Measurements from ENCODE around the gene TP53RK. TPM values are rescaled to one million over a fixed set of nuclear protein-coding genes. Genes with fewer than 3 reads are reported as not detected.

The TP53RK gene
- total and polyA plus RNA-seq, 2 experiments from 2014 or later = 24.2 to 26.0 TPM

DNA sequence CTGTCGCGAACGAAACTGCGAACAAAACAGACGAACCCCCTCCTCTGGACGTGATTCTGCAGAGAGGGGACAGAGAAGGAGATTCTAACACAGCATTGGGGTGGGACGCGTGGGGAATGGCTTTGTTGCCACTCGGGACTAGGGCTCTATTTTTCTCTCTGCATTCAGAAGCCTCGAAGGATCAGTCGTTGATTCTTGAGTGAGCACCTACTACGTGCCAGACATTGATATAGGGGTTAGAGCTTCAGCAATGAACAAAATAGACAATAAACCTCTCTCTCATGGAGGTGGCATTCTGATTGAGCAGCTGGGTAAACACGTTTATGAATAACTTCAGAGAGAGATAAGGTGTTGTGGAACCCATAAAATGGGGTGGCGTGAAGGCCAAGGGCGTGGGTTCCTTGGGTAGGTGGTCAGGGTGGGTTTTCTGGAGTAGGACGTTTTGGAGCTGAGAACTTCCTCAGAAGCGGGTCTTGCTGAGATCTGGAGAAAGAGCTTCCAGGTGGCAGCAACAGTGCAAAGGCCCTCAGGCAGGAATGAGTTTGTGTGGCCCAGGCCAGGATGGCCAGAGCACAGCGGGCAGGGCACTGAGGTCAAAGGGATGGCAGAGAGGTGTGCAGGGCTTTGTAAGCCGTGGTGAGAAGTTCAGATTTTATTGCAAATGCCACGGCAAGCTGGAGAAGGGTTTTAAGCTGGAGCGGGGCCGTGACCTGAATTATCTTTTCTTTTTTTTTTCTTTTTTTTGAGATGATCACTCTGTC is 21.1 kb upstream of the TP53RK start (continued):
- TF ChIP-seq, protein P1, sequence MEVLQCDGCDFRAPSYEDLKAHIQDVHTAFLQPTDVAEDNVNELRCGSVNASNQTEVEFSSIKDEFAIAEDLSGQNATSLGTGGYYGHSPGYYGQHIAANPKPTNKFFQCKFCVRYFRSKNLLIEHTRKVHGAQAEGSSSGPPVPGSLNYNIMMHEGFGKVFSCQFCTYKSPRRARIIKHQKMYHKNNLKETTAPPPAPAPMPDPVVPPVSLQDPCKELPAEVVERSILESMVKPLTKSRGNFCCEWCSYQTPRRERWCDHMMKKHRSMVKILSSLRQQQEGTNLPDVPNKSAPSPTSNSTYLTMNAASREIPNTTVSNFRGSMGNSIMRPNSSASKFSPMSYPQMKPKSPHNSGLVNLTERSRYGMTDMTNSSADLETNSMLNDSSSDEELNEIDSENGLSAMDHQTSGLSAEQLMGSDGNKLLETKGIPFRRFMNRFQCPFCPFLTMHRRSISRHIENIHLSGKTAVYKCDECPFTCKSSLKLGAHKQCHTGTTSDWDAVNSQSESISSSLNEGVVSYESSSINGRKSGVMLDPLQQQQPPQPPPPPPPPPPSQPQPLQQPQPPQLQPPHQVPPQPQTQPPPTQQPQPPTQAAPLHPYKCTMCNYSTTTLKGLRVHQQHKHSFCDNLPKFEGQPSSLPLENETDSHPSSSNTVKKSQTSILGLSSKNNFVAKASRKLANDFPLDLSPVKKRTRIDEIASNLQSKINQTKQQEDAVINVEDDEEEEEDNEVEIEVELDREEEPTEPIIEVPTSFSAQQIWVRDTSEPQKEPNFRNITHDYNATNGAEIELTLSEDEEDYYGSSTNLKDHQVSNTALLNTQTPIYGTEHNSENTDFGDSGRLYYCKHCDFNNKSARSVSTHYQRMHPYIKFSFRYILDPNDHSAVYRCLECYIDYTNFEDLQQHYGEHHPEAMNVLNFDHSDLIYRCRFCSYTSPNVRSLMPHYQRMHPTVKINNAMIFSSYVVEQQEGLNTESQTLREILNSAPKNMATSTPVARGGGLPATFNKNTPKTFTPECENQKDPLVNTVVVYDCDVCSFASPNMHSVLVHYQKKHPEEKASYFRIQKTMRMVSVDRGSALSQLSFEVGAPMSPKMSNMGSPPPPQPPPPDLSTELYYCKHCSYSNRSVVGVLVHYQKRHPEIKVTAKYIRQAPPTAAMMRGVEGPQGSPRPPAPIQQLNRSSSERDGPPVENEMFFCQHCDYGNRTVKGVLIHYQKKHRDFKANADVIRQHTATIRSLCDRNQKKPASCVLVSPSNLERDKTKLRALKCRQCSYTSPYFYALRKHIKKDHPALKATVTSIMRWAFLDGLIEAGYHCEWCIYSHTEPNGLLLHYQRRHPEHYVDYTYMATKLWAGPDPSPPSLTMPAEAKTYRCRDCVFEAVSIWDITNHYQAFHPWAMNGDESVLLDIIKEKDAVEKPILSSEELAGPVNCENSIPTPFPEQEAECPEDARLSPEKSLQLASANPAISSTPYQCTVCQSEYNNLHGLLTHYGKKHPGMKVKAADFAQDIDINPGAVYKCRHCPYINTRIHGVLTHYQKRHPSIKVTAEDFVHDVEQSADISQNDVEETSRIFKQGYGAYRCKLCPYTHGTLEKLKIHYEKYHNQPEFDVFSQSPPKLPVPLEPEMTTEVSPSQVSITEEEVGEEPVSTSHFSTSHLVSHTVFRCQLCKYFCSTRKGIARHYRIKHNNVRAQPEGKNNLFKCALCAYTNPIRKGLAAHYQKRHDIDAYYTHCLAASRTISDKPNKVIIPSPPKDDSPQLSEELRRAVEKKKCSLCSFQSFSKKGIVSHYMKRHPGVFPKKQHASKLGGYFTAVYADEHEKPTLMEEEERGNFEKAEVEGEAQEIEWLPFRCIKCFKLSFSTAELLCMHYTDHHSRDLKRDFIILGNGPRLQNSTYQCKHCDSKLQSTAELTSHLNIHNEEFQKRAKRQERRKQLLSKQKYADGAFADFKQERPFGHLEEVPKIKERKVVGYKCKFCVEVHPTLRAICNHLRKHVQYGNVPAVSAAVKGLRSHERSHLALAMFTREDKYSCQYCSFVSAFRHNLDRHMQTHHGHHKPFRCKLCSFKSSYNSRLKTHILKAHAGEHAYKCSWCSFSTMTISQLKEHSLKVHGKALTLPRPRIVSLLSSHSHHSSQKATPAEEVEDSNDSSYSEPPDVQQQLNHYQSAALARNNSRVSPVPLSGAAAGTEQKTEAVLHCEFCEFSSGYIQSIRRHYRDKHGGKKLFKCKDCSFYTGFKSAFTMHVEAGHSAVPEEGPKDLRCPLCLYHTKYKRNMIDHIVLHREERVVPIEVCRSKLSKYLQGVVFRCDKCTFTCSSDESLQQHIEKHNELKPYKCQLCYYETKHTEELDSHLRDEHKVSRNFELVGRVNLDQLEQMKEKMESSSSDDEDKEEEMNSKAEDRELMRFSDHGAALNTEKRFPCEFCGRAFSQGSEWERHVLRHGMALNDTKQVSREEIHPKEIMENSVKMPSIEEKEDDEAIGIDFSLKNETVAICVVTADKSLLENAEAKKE (CRISPR knock-in tag; IDR thresholded peaks at IDR 0.05) = no peak
- TF ChIP-seq STAT1 (IDR thresholded peaks at IDR 0.05; ENCODE audit: unreplicated experiment) (no peak), EZH2phosphoT487 (IDR thresholded peaks at IDR 0.05; ENCODE audit: unreplicated experiment) (no peak), ZNF331 (CRISPR knock-in tag; IDR thresholded peaks at IDR 0.05; ENCODE audit: low read depth) (no peak), JUNB (IDR thresholded peaks at IDR 0.05; ENCODE audit: unreplicated experiment) (no peak), NANOG (IDR thresholded peaks at IDR 0.05; ENCODE audit: borderline replicate concordance) (no peak)
- TF ChIP-seq, protein P2, sequence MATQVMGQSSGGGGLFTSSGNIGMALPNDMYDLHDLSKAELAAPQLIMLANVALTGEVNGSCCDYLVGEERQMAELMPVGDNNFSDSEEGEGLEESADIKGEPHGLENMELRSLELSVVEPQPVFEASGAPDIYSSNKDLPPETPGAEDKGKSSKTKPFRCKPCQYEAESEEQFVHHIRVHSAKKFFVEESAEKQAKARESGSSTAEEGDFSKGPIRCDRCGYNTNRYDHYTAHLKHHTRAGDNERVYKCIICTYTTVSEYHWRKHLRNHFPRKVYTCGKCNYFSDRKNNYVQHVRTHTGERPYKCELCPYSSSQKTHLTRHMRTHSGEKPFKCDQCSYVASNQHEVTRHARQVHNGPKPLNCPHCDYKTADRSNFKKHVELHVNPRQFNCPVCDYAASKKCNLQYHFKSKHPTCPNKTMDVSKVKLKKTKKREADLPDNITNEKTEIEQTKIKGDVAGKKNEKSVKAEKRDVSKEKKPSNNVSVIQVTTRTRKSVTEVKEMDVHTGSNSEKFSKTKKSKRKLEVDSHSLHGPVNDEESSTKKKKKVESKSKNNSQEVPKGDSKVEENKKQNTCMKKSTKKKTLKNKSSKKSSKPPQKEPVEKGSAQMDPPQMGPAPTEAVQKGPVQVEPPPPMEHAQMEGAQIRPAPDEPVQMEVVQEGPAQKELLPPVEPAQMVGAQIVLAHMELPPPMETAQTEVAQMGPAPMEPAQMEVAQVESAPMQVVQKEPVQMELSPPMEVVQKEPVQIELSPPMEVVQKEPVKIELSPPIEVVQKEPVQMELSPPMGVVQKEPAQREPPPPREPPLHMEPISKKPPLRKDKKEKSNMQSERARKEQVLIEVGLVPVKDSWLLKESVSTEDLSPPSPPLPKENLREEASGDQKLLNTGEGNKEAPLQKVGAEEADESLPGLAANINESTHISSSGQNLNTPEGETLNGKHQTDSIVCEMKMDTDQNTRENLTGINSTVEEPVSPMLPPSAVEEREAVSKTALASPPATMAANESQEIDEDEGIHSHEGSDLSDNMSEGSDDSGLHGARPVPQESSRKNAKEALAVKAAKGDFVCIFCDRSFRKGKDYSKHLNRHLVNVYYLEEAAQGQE (IDR thresholded peaks at IDR 0.05; ENCODE audit: unreplicated experiment) = no peak
- TF ChIP-seq, protein P3, sequence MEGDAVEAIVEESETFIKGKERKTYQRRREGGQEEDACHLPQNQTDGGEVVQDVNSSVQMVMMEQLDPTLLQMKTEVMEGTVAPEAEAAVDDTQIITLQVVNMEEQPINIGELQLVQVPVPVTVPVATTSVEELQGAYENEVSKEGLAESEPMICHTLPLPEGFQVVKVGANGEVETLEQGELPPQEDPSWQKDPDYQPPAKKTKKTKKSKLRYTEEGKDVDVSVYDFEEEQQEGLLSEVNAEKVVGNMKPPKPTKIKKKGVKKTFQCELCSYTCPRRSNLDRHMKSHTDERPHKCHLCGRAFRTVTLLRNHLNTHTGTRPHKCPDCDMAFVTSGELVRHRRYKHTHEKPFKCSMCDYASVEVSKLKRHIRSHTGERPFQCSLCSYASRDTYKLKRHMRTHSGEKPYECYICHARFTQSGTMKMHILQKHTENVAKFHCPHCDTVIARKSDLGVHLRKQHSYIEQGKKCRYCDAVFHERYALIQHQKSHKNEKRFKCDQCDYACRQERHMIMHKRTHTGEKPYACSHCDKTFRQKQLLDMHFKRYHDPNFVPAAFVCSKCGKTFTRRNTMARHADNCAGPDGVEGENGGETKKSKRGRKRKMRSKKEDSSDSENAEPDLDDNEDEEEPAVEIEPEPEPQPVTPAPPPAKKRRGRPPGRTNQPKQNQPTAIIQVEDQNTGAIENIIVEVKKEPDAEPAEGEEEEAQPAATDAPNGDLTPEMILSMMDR (conservative IDR thresholded peaks at IDR 0.05; ENCODE audit: low read depth in 2 of 2) = no peak
